WTC11 (cell line): ENCODE results near the gene ERC1. TPM values are rescaled to one million over a fixed set of nuclear protein-coding genes. Genes with fewer than 3 reads are reported as not detected.

Source experiments
- ATAC-seq: fragments of 200-7000 bp; cut with Tn5 transposase; 2 replicates; pipeline ENCODE4 v1.10.0; 2021; ENCODE audit warnings: mild to moderate bottlenecking, moderate library complexity
- CTCF ChIA-PET: fragments of 300-600 bp; sonication (Branson Sonifier 250); formaldehyde crosslinking; loops from one replicate; lab custom pipeline; 2021; ENCODE audit warnings: antibody characterized with exemption; lab: Charles Lee
- POLR2A ChIA-PET: fragments of 350-600 bp; sonication (Branson Sonifier 250); formaldehyde crosslinking; loops from one replicate; lab custom pipeline; 2021; ENCODE audit warnings: antibody characterized with exemption; lab: Charles Lee
- DNase-seq: peaks from one replicate; pipeline ENCODE4 v3.0.0; 2021; ENCODE audit warnings: low spot score
- H3K27ac Mint-ChIP-seq: 2 replicates; pipeline ENCODE4 v1.8.0; 2021; ENCODE audit warnings: mixed read lengths
- H3K27me3 Mint-ChIP-seq: 2 replicates; pipeline ENCODE4 v1.8.0; 2021; ENCODE audit warnings: low read depth, mild to moderate bottlenecking, moderate library complexity, mixed read lengths
- H3K36me3 Mint-ChIP-seq: 2 replicates; pipeline ENCODE4 v1.8.0; 2021; ENCODE audit warnings: mixed read lengths
- H3K4me1 Mint-ChIP-seq: 2 replicates; pipeline ENCODE4 v1.8.0; 2022; ENCODE audit warnings: mixed read lengths
- H3K4me3 Mint-ChIP-seq: 2 replicates; pipeline ENCODE4 v1.8.0; 2021; ENCODE audit warnings: mild to moderate bottlenecking, moderate library complexity, mixed read lengths
- H3K9me3 Mint-ChIP-seq: 2 replicates; pipeline ENCODE4 v1.8.0; 2021; ENCODE audit warnings: mixed read lengths
- ATF1 ChIP-seq: sonication (generic); formaldehyde crosslinking; IDR thresholded peaks from 2 replicates; pipeline ENCODE4 v1.8.1; 2023; ENCODE audit warnings: mild to moderate bottlenecking, moderate library complexity, missing genetic modification reagents
- HMGA2 ChIP-seq: fragments of 250-450 bp; sonication (Bioruptor Pico); IDR thresholded peaks from 2 replicates; pipeline ENCODE4 v1.4.0; 2021; ENCODE audit warnings: mild to moderate bottlenecking, moderate library complexity
- NR2C2 ChIP-seq: sonication (generic); formaldehyde crosslinking; IDR thresholded peaks from 2 replicates; pipeline ENCODE4 v1.8.0; 2022; ENCODE audit warnings: mild to moderate bottlenecking, missing genetic modification reagents
- RORB ChIP-seq: fragments of 250-450 bp; sonication (Bioruptor Pico); IDR thresholded peaks from 2 replicates; pipeline ENCODE4 v1.9.0; 2021; ENCODE audit warnings: mild to moderate bottlenecking
- TEAD1 ChIP-seq: sonication (generic); formaldehyde crosslinking; IDR thresholded peaks from 2 replicates; pipeline ENCODE4 v1.8.0; 2022; ENCODE audit warnings: mild to moderate bottlenecking, missing genetic modification reagents
- total RNA-seq: library from RNA; stranded (reverse); gene quantifications from 3 replicates; pipeline ENCODE4 v1.2.3, GENCODE V29; 2021
- TF ChIP-seq, protein P1 (sequence below): sonication (generic); formaldehyde crosslinking; IDR thresholded peaks from 2 replicates; pipeline ENCODE4 v1.8.0; 2022; ENCODE audit warnings: mild to moderate bottlenecking, missing genetic modification reagents
- TF ChIP-seq, protein P2 (sequence below): fragments of 200-600 bp; IDR thresholded peaks from 2 replicates; pipeline ENCODE4 v1.8.0; 2022; ENCODE audit warnings: antibody characterized with exemption
- TF ChIP-seq, protein P3 (sequence below): sonication (generic); formaldehyde crosslinking; IDR thresholded peaks from 2 replicates; pipeline ENCODE4 v1.8.0; 2023; ENCODE audit warnings: missing genetic modification reagents
- TF ChIP-seq, protein P4 (sequence below): sonication (generic); formaldehyde crosslinking; IDR thresholded peaks from 2 replicates; pipeline ENCODE4 v1.8.1; 2023; ENCODE audit warnings: mild to moderate bottlenecking, moderate library complexity, missing genetic modification reagents
- TF ChIP-seq, protein P5 (sequence below): sonication (generic); formaldehyde crosslinking; IDR thresholded peaks from 2 replicates; pipeline ENCODE4 v1.8.0; 2023; ENCODE audit warnings: missing genetic modification reagents, mild to moderate bottlenecking, borderline replicate concordance
- TF ChIP-seq, protein P6 (sequence below): sonication (generic); formaldehyde crosslinking; conservative IDR thresholded peaks from 2 replicates; pipeline ENCODE4 v1.8.1; 2023; ENCODE audit warnings: mild to moderate bottlenecking, low read depth, missing genetic modification reagents, moderate library complexity
- TF ChIP-seq, protein P7 (sequence below): fragments of 250-450 bp; sonication (Bioruptor Pico); IDR thresholded peaks from 2 replicates; pipeline ENCODE4 v1.9.0; 2021; ENCODE audit warnings: moderate library complexity, mild to moderate bottlenecking, inconsistent platforms, borderline replicate concordance

Gene ERC1
- total RNA-seq, 1 experiment from 2014 or later = 47.5 TPM

DNA sequence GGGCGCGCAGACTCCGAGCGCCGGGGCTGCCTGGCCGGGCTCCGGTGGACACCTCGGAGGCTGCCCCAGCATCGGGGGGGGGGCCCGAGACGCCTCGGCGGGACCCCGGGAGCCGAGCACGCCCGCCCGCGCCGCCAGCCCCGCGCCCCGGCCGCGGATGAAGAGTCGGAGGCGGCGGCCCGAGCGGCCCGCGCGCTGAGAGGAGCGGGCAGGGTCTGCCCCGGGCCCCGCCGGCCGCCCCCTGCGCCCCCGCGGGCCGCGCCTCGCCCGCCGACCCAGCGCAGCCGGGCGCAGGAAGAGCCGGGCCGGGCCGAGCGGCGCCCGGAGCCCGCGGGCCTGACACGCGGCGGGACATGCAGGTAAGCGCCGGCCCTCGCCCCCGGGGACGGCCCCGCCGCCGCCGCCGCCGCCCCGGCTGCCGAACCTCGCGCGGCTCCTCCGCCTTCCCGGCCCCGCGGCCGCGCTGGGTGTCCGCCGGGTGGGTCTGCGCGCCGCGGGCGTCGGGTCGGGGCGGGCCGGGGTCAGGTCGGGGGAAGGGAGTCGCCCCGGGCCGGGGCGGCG lies 539.6 kb downstream of the ERC1 start:
- peaks cover 79% of the 10 kb centered on the region for H3K27me3 Mint-ChIP-seq
- no peak overlapping the region for H3K27ac Mint-ChIP-seq
- H3K9me3 Mint-ChIP-seq = no peaks in the 10 kb centered on the region
- no peak overlapping the region for H3K4me3 Mint-ChIP-seq
- DNase-seq = no peak
- ChIA-PET CTCF (interaction anchor here (1.0 to 1.1 kb wide), 4 partner anchors 25 to 413 kb away, joined by 3 to 4 read pairs (median 4); partner anchors contain the start of gene WNT5B), POLR2A (no interaction called here)
- peaks cover 10% of the 10 kb centered on the region for H3K4me1 Mint-ChIP-seq
- H3K36me3 Mint-ChIP-seq = no peaks in the 10 kb centered on the region
- TF ChIP-seq, protein P1, sequence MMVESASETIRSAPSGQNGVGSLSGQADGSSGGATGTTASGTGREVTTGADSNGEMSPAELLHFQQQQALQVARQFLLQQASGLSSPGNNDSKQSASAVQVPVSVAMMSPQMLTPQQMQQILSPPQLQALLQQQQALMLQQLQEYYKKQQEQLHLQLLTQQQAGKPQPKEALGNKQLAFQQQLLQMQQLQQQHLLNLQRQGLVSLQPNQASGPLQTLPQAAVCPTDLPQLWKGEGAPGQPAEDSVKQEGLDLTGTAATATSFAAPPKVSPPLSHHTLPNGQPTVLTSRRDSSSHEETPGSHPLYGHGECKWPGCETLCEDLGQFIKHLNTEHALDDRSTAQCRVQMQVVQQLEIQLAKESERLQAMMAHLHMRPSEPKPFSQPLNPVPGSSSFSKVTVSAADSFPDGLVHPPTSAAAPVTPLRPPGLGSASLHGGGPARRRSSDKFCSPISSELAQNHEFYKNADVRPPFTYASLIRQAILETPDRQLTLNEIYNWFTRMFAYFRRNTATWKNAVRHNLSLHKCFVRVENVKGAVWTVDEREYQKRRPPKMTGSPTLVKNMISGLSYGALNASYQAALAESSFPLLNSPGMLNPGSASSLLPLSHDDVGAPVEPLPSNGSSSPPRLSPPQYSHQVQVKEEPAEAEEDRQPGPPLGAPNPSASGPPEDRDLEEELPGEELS = no peak
- TF ChIP-seq, protein P2, sequence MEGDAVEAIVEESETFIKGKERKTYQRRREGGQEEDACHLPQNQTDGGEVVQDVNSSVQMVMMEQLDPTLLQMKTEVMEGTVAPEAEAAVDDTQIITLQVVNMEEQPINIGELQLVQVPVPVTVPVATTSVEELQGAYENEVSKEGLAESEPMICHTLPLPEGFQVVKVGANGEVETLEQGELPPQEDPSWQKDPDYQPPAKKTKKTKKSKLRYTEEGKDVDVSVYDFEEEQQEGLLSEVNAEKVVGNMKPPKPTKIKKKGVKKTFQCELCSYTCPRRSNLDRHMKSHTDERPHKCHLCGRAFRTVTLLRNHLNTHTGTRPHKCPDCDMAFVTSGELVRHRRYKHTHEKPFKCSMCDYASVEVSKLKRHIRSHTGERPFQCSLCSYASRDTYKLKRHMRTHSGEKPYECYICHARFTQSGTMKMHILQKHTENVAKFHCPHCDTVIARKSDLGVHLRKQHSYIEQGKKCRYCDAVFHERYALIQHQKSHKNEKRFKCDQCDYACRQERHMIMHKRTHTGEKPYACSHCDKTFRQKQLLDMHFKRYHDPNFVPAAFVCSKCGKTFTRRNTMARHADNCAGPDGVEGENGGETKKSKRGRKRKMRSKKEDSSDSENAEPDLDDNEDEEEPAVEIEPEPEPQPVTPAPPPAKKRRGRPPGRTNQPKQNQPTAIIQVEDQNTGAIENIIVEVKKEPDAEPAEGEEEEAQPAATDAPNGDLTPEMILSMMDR = no peak
- TF ChIP-seq HMGA2 (no peak), ATF1 (no peak), TEAD1 (CRISPR knock-in tag) (no peak), NR2C2 (CRISPR knock-in tag) (no peak), RORB (no peak)
- TF ChIP-seq, protein P3, sequence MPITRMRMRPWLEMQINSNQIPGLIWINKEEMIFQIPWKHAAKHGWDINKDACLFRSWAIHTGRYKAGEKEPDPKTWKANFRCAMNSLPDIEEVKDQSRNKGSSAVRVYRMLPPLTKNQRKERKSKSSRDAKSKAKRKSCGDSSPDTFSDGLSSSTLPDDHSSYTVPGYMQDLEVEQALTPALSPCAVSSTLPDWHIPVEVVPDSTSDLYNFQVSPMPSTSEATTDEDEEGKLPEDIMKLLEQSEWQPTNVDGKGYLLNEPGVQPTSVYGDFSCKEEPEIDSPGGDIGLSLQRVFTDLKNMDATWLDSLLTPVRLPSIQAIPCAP (CRISPR knock-in tag) = no peak
- TF ChIP-seq, protein P4, sequence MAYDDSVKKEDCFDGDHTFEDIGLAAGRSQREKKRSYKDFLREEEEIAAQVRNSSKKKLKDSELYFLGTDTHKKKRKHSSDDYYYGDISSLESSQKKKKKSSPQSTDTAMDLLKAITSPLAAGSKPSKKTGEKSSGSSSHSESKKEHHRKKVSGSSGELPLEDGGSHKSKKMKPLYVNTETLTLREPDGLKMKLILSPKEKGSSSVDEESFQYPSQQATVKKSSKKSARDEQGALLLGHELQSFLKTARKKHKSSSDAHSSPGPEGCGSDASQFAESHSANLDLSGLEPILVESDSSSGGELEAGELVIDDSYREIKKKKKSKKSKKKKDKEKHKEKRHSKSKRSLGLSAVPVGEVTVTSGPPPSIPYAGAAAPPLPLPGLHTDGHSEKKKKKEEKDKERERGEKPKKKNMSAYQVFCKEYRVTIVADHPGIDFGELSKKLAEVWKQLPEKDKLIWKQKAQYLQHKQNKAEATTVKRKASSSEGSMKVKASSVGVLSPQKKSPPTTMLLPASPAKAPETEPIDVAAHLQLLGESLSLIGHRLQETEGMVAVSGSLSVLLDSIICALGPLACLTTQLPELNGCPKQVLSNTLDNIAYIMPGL (CRISPR knock-in tag) = no peak
- TF ChIP-seq, protein P5, sequence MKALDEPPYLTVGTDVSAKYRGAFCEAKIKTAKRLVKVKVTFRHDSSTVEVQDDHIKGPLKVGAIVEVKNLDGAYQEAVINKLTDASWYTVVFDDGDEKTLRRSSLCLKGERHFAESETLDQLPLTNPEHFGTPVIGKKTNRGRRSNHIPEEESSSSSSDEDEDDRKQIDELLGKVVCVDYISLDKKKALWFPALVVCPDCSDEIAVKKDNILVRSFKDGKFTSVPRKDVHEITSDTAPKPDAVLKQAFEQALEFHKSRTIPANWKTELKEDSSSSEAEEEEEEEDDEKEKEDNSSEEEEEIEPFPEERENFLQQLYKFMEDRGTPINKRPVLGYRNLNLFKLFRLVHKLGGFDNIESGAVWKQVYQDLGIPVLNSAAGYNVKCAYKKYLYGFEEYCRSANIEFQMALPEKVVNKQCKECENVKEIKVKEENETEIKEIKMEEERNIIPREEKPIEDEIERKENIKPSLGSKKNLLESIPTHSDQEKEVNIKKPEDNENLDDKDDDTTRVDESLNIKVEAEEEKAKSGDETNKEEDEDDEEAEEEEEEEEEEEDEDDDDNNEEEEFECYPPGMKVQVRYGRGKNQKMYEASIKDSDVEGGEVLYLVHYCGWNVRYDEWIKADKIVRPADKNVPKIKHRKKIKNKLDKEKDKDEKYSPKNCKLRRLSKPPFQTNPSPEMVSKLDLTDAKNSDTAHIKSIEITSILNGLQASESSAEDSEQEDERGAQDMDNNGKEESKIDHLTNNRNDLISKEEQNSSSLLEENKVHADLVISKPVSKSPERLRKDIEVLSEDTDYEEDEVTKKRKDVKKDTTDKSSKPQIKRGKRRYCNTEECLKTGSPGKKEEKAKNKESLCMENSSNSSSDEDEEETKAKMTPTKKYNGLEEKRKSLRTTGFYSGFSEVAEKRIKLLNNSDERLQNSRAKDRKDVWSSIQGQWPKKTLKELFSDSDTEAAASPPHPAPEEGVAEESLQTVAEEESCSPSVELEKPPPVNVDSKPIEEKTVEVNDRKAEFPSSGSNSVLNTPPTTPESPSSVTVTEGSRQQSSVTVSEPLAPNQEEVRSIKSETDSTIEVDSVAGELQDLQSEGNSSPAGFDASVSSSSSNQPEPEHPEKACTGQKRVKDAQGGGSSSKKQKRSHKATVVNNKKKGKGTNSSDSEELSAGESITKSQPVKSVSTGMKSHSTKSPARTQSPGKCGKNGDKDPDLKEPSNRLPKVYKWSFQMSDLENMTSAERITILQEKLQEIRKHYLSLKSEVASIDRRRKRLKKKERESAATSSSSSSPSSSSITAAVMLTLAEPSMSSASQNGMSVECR (CRISPR knock-in tag) = no peak
- TF ChIP-seq, protein P6, sequence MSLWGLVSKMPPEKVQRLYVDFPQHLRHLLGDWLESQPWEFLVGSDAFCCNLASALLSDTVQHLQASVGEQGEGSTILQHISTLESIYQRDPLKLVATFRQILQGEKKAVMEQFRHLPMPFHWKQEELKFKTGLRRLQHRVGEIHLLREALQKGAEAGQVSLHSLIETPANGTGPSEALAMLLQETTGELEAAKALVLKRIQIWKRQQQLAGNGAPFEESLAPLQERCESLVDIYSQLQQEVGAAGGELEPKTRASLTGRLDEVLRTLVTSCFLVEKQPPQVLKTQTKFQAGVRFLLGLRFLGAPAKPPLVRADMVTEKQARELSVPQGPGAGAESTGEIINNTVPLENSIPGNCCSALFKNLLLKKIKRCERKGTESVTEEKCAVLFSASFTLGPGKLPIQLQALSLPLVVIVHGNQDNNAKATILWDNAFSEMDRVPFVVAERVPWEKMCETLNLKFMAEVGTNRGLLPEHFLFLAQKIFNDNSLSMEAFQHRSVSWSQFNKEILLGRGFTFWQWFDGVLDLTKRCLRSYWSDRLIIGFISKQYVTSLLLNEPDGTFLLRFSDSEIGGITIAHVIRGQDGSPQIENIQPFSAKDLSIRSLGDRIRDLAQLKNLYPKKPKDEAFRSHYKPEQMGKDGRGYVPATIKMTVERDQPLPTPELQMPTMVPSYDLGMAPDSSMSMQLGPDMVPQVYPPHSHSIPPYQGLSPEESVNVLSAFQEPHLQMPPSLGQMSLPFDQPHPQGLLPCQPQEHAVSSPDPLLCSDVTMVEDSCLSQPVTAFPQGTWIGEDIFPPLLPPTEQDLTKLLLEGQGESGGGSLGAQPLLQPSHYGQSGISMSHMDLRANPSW = no peak
- TF ChIP-seq, protein P7, sequence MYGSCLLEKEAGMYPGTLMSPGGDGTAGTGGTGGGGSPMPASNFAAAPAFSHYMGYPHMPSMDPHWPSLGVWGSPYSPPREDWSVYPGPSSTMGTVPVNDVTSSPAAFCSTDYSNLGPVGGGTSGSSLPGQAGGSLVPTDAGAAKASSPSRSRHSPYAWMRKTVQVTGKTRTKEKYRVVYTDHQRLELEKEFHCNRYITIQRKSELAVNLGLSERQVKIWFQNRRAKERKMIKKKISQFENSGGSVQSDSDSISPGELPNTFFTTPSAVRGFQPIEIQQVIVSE (CRISPR knock-in tag) = no peak
- TF ChIP-seq, all 79 proteins: peak for 0
- ATAC-seq = peak; percentile 25
